NCI-H1092 treated with DMSO at 0.1 percent for 48 hours (cell line): ENCODE measurements around the gene C4orf54.
A peak's percentile ranks its signal among the peaks of the same experiment; 100 is the strongest.

Source experiments
- DNase-seq: peaks from one replicate; lab custom pipeline; 2025; lab: John Stamatoyannopoulos, UW

The C4orf54 gene

GRCh38 chr4:99657798-99658197 is at the start of gene C4orf54:
Gene C4orf54, minus strand, starts transcription at chr4:99657828. Its CDS starts 3,180 bp downstream, at chr4:99654648.
- DNase-seq = no peak

DNA sequence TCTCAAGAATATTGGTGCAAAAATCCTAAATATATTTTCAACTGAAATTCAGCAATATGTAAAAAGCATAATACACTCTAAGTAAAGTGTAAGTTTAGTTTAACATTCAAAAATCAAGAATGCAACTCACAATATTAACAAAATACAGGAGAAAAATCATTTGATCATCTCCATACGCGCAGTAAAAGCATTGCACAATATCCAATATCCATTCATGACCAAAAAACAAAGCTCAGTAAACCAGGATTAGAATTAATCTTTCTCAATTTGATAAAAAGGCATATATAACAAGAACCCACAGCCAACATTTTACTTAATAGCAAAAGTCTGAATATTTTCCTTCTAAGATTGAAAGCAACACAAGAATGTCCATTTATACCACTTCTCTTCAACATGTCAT is 48.3 kb upstream of the C4orf54 start:
- no peak for DNase-seq

DNA sequence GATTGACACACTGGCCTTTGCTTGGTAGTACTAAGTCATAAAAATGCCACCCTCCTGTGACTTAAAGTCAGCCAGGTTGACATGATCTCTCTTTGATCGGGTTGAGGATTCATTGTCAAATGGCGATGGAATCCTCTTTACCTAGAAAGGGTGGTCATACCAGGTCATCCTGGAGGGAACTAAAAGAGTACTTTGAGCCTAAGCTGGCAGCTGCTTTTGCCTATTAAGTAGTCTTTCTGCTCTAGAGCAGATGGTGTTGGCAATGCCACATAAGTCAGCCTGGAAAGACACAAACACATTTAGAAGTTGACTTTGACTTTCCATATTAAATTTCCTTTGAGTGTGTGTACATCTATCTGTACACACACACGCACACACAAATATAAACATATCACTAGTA is 39.2 kb upstream of the C4orf54 start:
- DNase-seq = no peak

DNA sequence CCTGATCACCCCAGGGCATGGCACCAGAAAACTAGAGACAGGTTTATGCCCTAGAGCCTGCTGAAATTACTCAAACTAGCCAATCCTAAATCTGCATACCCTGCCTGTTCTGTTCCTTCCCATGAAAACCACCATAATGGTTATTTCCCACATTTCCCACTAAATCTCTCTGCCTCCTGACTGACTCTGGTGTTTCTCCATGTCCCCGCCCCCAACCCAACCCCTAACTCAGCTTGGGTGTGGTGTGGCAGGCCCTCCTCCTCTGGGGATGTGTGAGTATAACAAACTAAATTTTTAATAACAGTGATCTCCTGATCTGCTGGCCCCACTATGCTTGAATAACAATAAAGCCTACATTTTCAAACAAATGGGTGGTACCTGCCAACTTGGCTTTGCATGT is 35.5 kb upstream of the C4orf54 start:
- DNase-seq = no peak

- DNase-seq = no peak
Observed at GRCh38 chr4:99690990-99691389, 33.4 kb upstream of the C4orf54 start.

GRCh38 chr4:99690472-99690871 is 32.8 kb upstream of the C4orf54 start:
- DNase-seq = no peak

DNA sequence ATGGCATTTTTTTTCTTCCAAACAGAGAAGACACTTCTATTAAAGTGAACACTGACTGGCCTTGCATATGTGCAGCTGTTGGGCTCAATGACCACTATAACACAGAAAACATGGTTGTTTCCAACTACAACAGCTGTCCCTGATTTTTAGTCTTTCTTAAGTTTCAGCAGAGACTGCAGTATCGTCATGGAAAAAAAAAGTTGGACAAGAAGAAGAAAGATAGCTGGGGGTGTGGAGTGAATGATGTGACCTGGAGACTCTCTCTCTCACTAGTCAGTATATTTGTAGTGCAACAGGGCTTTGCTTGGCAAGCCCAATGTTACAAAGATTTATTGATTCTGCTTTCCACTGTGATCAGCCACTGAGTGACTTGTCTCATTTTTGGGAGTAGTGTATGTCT is 29.5 kb upstream of the C4orf54 start:
- DNase-seq = no peak

GRCh38 chr4:99685234-99685633 is 27.6 kb upstream of the C4orf54 start:
- no peak for DNase-seq

GRCh38 chr4:99683895-99684294 is 26.3 kb upstream of the C4orf54 start:
- DNase-seq = no peak

GRCh38 chr4:99679976-99680375 is 22.3 kb upstream of the C4orf54 start:
- DNase-seq = no peak

DNA sequence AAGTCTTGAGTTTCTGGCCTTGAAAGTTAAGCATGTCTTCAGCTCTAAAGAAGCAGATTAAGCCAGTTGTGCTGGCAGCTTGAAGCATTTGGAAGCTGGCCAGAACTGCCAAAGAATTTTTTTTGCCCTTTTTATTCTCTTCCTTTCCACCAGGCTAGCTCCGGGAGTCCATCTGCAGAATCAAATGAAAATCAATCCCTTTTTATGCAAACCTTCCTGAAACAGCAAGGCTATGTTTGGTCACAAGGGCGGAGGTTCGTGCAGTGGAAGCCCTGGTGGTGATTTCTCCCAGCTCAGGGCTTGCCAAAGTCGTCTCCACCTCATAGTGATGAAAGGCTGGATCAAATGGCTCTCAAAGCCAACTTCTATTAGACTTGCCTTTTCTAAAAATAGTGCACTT is 21.6 kb upstream of the C4orf54 start:
- peak; percentile 5 for DNase-seq

GRCh38 chr4:99677161-99677560 is 19.5 kb upstream of the C4orf54 start:
- DNase-seq = no peak

GRCh38 chr4:99670409-99671073 is 12.9 kb upstream of the C4orf54 start:
- DNase-seq = no peak

DNA sequence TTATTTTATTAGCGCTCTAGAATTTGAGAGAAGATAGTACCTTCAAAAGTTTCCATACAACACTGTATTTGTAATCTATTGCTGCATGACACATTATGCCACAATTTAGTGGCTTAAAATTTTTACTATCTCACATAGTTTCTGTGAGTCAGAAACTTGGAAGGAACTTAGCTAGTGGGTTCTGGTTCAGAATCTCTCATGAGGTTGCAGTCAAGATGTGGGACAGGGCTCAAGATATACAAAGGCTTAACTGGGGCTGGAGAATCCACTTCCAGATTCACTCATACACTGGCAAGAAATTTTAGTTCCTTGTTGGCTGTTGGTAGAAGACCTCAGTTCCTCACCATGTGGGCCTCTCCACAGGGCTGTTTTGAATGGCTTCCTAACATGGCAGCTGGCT is 11.5 kb upstream of the C4orf54 start:
- no peak for DNase-seq

- no peak for DNase-seq
Observed at GRCh38 chr4:99668472-99668871, 10.8 kb upstream of the C4orf54 start.

DNA sequence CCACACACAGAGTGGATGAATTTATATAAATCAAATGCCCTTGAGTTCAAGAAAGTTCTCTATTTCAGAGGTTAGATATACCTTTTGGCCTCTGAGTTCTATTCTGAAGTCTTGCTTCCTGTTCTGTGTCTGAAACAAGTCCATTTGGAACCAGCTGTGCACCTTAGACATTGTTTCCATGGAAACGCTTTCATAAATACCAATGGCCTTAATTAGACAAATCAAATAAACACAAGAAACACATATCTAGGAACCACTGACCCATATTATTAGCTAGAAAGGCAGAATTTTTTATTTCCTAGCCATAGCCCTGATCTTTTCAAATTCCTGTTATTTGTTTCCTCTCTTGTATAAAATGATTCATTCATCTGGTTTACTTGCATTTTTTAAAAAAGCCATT is 8.4 kb upstream of the C4orf54 start:
- no peak for DNase-seq

DNA sequence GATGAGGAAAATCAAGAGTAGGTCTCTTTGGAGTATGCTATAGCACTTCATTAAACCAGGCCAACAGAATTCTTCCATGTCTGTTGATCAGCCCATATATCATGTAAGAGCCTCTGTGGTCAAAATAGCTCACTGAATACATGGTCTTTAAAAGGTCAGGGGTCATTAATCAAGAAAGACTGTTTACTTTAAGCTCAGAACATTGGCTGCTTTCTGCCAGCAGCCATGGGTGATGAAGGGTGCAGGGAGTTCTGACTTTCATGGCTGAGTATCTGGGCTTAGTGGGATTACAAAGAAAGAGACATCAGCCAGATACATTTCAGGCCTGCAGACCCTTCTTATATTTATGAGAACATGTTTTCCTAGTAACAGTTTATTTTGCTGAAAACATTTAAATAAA is 7.1 kb upstream of the C4orf54 start:
- no peak for DNase-seq

DNA sequence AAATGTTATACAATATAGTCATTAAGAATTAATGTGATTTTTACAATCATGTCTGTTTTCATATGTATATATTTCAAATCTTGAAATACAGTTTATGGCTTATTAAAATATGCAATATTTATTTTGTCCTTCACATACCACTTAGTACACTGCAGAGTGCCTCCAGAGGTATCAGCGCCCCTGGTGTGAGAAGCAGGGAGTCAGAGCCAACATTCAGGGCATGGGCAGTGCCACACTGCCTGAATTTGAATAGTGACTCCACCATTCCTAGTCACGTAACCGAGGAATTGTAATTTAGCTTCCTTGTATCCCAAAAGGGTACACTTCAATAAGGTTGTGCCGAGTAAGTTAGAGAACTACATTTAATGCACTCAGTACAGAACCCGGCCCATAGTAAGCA is 4.3 kb upstream of the C4orf54 start:
- no peak for DNase-seq

DNA sequence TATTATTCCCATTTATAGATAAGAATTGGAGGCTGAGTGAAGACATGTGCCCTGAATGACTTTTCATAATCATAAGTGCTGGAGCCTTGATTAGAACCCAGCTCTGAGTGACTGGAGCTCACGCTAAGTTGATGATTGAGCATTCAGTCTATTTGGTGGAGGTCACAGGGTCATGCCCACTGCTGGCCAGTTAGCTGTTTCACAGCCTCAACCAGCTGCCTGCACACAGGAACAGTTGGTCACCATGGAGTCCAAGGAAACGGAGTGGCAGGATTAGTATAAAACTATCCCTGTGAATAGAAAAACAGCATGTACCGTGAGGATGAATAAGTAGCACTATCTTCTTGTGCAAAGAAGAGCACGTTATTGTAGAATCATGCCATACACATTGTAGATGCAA is 1.0 kb upstream of the C4orf54 start:
- DNase-seq = no peak

GRCh38 chr4:99655308-99656081 is 2.1 kb downstream of the C4orf54 start:
- peak; percentile 73 for DNase-seq

- no peak for DNase-seq
Observed at GRCh38 chr4:99654361-99654761, 3.3 kb downstream of the C4orf54 start.

GRCh38 chr4:99653916-99654315 is 3.7 kb downstream of the C4orf54 start:
- no peak for DNase-seq

DNA sequence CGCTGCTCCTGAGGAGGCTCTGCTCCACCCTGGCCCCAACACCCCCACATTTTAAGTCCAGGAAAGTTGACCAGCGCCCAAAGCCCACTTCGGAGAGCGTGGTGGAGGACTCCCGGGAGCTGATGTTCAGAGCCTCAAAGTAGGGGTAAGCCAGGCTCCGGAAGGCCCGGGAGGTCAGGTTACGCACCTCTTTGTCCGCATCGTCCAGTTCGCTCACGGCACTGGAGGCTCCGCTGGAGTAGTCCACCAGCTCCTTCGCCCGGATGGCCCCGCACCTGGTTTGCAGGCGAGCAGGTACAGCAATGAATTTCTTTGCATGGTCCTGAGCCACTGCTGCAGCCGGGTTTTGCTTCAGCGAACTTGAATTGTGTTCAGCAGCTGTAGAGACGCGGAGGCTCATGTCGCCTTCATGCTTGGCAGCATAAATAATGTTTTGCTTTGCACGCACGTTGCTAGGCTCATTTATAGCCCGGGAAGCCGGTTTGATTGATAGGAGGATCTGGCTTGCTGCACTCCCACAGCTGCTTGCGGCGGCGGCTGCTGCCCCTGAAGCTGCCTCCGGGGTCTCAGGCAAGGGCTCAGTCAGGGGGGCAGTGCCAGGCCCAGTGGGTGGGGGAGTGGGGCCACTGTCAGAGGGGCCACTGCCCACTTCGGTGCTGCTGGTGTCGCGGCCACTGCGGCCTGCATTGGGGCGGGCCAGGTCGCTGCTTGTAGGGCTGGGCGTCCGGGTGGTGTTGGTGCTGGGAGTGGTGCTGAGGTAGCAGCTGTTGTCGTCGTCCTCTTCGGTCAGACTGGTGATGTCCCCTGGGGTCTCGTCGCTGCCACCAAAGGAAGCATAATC is 4.8 kb downstream of the C4orf54 start:
- peak; percentile 35 for DNase-seq
